ENCODE measurements around the gene ZNF608.

ZNF608 gene

GRCh38 chr5:124736082-124736804 is 10.2 kb downstream of the ZNF608 start:
- peak; percentile 94 for DNase-seq (ENCODE audit: extremely low read depth, low read depth)
- TF ChIP-seq CTCF (IDR thresholded peaks at IDR 0.05; ENCODE audit: low read depth, low read length) = no peak

DNA sequence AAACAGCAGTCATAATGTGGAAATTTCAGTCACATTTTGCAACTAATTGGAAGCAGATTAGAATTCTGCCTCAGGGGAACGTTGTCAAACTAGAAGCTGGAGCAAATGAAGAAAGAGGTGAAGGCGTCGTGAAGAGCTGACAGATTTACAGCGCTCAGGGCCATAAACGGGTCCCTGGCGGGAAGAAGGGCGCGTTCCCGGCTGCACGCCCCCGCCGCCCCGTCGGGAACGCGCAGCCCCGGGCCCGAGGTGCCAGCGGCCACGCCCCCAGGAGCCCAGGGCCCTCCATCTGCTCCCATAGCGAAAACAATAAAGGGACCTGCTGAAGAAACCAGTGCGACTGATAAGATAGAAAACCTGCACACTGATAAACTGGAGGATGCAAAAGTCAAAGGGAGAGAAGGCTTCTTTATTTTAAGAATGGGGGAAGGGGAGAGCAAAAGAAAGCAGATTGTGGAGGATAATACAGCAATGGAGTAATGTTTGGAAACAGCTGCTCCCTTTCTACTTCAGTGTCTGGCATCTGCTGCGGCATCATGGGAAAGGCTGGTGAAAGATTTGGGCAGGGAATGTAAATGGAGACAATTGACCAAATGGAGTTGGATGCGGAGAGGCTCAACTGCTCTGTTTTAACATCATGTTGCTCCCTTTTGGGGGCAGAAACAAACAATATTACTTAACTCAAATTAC is 11.1 kb downstream of the ZNF608 start:
- no peak for TF ChIP-seq CTCF (IDR thresholded peaks at IDR 0.05; ENCODE audit: low read depth, low read length)
- peak; percentile 74 for DNase-seq (ENCODE audit: extremely low read depth, low read depth)

- no peak for DNase-seq (ENCODE audit: extremely low read depth, low read depth)
- no peak for TF ChIP-seq CTCF (IDR thresholded peaks at IDR 0.05; ENCODE audit: low read depth, low read length)
Measured at GRCh38 chr5:124734574-124735168, 11.8 kb downstream of the ZNF608 start.

GRCh38 chr5:124733329-124733650 is 13.1 kb downstream of the ZNF608 start:
- TF ChIP-seq CTCF (IDR thresholded peaks at IDR 0.05; ENCODE audit: low read depth, low read length) = no peak
- DNase-seq (ENCODE audit: extremely low read depth, low read depth) = no peak

- TF ChIP-seq CTCF (IDR thresholded peaks at IDR 0.05; ENCODE audit: low read depth, low read length) = no peak
Measured at GRCh38 chr5:124732428-124733328, 13.8 kb downstream of the ZNF608 start.

DNA sequence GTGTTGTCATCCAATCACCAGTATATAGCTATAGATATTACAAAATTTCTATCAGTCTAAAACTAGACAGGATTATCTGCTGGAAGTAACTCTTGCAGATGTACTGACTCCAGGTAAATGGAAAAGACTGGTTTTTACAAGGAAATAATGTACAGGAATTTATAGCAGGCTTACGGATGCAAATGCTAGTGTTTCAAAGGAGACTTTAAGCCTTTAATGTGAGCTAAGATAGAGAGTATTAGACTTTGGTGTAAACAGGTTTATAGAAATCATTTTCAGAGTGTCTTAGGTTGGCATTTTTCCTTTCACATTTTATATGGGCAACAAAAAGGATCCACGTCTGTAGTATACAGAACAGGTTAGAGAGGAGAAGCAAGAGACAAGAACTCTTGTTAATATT is 16.1 kb downstream of the ZNF608 start:
- no peak for DNase-seq (ENCODE audit: extremely low read depth, low read depth)
- no peak for TF ChIP-seq CTCF (IDR thresholded peaks at IDR 0.05; ENCODE audit: low read depth, low read length)

More at GRCh38 chr5:124732428-124733328, 13.8 kb downstream of the ZNF608 start:
- DNase-seq (ENCODE audit: extremely low read depth, low read depth) = no peak
